GM21619 (cell line): ENCODE measurements around the gene OR2F1.

Source experiments
- ATAC-seq: cut with Tn5 transposase; IDR thresholded peaks from one replicate; pipeline ENCODE4 v1.9.1; 2021; ENCODE audit not compliant: unreplicated experiment

Gene OR2F1, protein sequence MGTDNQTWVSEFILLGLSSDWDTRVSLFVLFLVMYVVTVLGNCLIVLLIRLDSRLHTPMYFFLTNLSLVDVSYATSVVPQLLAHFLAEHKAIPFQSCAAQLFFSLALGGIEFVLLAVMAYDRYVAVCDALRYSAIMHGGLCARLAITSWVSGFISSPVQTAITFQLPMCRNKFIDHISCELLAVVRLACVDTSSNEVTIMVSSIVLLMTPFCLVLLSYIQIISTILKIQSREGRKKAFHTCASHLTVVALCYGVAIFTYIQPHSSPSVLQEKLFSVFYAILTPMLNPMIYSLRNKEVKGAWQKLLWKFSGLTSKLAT

DNA sequence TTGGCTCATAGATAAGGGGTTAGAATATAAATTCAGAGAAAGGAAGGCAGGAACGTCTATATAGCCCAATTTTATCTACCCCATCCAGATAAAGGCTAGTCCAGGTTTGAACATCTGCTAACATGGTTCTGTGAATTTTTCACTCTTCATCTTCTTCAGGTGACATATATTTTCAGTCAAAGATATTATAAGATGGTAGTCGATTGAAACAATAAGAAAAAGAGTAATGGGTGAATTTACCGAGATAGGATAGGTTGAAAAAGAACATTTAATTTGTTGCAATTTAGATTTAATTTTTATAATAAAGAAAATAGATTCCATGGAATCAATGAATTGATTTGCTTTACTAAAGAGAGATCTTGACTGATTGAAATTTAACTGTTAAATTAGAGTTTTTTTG, at the start of gene OR2F1:
OR2F1 (plus strand) TSS at position 301 of the 400 bp plus-strand sequence. CDS start 5,127 bp downstream, outside the sequence.
- no peak for ATAC-seq

DNA sequence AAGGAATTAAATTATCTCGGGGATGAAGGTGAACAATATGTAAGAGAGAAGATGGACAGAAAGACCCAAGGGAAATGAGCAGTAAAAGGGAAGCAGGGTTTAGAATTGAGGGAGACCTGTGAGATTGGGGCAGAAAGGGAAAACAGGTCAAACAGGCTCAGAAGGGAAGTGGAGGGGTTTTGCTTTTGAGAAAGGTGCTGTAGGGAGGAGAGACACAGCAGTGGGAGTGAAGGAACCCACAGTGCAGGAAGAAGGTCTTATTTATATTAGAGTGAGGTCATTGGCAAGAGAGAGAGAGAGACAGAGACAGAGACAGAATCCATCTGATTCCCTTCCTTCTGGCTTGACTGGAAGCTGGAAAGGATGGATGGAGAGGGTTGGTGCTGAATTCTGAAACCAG, 49.1 kb upstream of the OR2F1 start:
- ATAC-seq, result no peak

DNA sequence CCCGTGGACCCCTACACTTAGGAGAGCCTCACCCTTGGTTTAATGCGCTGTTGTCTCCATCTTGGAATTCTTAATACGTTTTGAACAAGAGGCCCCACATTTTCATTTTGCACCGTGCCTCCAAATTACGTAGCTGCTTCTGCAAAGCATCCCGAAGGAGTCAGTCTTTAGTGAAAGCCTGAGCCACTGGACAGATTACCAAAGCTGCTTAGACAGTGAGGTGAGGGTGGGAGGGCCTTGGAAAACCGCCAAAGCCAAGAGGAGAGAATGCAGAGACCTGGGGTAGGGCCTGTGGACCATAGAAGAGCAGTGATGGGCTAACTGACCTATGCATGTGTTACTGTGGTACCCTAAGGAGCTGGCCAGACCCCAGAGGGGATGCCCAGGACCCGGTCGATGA, 48.5 kb upstream of the OR2F1 start:
- ATAC-seq, result no peak

DNA sequence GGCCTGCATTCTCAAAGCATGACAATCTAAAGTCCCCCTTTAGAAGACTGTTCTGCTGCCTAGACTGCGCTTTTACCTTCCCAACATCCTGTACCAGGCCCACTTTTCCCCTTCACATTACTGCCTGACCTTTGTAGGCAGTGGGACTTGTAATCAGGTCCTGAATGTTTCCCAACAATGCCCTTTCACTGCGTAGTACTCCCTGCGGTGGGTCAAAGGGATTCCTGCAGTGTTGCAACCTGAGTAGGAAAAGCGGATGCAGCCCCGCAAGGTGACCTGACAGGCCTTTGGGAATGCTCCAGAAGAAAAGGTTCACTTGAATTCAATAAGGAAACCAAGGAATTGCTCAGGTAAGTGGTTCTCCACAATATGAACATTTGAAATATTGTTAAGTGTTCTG, 47.7 kb upstream of the OR2F1 start:
- no peak for ATAC-seq

DNA sequence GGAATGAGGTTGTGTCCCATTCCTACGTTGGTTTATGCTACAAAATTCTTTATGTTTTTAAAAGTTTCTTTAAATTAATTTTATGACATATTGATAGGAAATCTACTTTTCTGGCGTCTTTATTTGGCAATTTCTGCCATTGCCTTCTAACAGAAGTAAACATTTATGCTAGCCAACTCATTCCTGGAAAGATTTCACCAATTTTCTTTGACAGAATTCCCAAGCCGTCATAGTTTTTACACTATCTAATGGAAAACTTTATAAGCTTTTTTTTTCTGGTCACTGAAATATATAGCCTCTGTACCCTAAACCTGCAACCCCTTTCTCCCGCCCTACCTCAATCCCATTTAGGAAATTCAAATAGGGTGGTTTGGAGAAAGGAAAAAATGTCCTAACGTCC, 46.5 kb upstream of the OR2F1 start:
- ATAC-seq, result no peak

DNA sequence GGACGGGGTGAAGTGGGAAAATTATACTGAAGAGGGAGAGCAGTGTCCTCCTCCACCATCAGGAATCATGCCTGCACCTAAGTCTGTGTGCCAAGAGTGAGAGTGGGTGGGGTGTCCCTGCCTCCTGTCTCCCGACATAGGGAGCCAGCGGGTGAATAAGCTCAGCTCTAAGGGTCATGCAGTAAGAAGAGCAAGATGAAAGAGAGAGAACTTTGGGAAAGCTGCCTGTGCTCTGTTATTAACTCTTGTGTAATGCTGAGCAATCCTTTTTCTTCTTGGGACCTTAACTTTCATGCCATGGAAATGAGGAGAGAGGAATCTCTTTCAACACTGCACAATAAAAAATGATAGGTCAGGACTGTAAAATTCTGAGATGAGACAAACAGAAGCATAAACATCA, 44.8 kb upstream of the OR2F1 start:
- ATAC-seq, result no peak

DNA sequence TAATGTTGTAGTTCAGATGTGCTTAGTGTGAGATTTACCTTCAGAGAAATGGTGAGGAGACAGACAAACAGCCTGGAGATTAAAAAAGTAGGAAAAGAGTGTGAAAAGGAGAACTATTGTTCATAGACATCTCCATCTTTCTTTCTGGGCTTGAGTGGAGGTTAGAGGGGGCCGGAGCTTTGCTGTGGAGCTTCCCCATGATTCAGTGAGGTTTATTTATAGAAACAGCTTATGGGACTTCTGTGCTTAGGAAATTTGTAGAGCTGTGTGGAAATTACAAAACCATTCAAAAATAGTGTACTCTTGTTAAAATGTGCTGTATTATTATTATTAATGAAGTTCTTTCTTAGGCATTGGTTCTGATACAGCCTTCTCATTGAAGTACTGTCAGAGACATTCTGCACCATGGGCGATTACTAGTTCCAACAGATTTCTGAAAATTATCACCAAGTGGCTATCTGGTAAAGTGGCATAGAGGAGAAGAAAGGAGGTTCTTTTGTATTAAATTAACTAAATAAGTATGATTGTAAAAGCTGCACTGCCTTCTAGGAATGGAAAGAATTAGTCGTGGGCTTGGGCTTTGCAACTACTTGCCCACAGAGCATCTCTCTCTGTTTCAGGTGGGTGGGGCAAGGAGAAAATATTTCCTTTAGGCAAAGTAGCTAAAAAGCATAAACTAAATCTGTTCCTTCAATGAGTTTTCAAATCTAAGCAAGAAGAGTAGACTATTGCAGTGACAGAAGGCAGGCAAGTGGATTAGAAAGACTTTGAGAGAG, 44.0 kb upstream of the OR2F1 start:
- ATAC-seq, result no peak

DNA sequence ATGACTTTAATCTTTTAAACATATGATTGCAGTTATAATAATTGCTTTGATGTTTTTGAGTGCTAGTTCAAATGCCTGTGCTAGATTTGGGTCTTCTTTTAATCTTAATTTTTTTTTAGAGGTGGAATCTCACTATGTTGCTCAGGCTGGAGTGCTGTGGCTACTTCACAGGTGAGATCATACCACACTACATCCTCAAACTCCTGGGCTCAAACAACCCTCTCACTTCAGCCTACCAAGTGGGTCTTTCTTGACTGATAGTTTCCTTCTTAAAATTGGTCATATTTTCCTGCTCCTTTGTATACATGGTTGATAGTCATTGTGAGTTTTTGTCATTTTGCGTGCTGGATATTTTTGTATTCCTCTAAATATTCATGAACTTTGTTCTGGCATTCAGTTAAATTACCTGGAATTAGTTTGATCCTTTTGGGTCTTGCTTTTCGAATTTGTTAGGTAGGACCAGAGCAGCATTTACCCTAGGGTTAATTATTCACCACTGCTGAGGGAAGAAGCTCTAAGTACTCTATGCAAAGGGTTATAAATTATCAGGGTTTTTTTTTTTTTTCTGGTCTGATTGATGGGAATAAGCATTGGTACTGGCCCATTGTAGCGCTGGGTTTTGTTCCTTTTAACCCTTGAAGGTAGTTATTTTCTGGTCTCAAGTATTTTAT, 40.6 kb upstream of the OR2F1 start:
- no peak for ATAC-seq

DNA sequence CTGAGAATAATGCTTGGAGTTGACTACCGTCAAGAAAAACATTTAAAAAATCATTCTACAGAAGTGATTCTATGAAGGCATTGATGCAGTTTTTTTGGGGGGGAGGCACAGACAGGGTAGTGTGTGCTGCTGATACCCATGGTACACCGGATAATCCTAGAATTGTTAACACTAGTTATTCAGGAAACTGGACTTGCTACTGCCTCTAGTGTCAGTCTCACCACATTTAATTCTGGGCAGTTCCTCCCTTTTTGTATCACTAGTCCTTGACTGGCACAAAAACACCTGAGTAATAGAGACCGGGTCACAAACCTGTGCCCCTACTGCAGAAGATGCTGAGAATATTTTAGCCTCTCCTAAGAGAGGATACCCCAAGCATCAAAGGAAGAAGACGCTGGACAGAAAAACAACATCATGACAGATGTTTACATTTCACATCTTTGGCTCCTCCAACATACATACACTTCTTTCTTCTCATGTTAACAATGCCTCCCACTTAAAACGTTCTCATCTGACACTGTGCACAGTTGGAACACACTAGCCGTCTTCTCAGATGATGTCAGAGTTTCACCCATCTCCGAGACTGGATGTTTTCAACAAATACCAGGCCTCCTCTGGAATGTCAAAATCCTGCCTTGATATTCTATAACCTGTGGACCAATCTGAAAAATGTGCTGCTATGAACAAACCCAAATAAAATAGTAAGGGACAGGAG, 39.5 kb upstream of the OR2F1 start:
- ATAC-seq, result no peak

DNA sequence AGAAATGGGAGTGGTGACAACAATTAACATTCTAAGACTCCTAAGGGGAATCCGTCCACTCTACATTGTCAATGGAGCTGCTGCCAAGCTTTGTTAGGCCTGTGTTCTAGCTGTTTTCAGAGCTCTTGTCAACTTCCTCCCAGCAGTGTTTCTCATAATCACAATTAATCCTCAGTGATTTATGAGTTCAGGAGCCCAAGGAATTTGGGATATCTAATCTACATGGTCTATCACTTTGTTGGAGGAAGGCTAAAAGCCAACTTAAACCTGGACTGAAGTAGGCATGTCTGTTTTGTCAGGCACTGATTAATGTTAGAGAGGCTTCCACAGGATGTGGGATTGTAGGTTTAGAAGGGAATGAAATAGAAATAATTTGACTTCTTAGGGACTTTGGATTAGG, 29.8 kb upstream of the OR2F1 start:
- ATAC-seq, result no peak

DNA sequence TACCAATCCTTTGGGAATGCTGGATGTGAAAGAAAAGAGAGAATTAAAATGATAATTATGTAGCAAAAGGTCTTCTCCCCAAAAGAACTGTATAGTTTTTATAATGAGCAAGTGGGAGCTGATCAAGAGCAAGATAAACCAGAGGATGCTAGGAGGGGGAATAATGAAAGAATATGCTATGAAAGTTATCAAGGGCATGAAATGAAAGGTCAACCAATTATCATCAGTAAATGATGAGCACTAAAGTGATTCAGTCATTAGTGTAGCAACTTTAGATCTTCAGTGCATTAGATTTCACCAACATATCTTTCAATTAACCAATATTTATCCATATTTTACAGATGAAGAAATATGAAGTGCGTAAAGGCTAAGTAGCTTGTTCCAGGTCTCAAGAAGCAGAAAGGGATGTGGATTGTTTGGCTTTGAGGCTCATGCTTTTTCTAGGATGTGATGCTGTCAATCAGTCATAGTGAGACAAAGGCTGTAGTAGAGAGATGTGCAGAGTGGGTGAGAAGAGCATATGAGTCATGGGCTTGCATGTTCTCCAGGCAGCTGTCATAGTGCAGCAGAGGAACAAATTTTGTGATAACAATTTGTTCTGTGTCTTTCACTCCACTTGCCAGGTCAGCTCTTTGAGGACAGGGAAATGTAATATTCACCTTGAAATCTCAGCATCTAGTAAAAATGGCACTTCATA, 25.3 kb upstream of the OR2F1 start:
- peak; percentile 67 for ATAC-seq

DNA sequence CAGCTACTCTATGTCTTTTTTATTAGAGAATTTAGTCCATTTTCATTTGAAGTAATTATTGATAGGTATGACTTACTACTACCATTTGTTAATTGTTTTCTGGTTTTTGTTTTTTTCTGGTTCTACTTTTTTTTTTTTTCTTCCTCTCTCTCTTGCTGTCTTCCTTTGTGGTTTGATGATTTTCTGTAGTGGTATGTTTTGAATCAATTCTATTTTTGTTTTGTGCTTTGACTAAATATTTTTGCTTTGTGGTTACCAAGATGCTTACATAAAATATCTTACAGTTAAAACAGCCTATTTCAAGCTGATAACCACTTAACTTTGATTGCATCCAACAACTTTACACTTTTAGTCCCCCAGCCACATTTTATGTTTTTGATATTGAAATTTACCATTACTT, 22.9 kb upstream of the OR2F1 start:
- ATAC-seq, result no peak

DNA sequence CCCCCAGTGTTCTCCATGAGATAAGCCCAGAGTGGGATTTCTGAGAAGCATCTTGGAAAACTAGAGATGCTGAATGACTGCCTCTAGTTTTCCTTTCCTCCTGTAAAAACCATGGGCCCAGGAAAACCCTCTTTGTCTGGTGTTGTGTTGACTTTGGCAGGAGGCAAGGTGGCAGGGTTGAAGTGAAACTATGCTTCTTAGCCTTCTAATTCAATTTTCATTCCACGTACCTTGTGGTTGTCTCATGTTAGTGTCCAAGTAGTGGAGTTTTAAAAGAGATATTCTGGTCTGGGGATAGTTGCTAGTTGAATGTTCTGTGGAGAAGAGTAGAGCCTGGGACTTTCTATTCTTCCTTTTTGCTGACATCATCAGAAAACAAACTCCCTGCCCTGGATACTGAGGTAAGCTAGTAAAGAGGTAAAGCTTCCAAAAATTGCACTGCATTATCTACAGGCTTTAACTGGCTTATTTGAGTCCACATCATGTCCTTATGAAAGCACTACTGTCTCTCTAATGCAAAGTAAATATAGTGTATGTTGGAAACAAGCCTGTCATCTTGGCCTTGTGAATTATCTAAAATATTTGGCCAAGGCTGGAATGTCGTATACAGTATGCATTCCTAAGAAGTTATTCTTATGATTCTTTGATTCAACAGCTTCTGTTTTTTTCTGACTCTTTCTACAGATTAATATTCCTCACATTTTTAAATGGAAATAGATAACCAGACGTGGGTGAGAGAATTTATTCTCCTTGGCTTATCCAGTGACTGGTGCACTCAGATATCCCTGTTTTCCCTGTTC, 19.9 kb upstream of the OR2F1 start, which contains the start of gene OR2F2:
OR2F2 (plus strand) TSS at position 708 of the 800 bp plus-strand sequence; CDS start at position 708, 0 bp downstream.
- ATAC-seq, result no peak

DNA sequence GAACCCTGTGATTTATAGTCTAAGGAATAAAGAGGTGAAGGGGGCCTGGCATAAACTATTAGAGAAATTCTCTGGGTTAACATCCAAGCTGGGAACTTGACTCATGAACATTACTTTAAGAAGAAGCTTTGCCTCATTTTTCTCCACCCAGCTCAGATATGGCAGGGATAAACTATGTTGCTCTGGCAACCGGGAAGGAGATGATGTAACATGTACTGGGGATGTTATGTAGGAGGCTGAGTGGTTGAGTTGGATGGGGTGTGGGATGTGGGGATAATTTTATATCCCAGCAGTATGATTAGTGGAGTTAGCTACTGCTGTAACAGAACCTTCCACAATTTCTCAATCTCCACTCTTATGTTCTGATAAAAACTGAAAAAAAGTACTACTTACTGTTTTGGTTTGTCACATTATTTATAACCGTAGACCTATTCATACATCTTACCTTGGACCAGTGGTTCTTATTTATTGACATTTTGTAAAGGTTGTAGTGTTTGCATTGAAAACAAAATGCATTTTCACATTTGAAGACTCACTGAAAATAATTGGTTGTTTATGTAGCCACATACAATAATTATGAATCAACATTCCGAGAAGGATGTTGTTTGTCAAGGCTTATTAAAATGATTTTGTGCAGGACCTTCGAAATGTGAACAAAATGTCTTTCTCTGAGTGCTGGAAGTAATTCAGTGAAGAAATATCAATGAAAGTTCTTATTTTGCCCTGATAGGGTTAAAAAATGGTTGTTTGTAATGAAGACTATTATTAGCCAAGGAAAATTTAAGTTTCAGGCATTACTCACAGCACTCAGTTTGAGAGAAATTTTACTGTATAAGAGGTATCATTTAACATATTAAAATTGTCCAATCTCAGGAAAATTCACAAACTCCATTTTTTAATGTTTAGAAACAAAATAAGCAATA, 18.3 kb upstream of the OR2F1 start:
- no peak for ATAC-seq

DNA sequence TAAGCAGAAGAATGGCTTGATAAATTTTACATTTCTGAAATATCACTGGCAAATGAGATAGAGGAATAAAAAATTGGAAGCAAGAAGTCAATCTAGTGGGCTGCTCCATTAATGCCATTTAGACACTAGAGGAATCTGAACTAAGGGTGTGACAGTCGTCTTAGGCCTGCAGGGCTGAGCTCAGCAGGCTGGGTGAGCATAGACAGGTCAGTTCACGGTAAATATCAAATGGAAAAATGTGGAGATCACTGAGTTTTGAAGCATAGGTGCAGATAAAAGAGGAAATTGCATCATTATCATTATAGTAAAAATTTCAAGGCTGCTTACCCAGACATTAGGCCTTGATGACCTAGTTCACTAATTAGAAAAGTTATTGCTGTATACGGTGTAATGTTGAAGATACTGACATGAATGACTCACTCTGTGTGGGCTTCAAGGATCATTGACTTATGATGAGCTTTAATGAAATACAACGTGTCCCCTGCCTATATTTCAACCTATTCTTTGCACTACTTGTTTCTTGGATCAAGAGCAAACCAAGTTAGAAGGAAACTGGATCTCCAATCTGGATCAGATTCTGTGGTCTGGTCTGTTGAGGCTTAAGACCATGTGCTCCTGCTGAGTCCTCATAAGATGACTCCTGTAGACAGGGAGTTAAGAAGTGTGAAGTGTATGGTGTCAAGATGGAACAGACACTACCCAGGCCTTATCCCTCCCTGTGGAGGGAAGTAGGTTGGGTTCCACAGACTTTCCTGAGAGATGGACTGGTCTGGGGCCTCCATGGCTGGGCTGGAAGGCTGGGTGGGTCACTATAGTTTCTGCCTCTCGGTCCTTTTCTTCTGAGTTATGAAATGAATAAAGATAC, 16.0 kb upstream of the OR2F1 start:
- no peak for ATAC-seq

DNA sequence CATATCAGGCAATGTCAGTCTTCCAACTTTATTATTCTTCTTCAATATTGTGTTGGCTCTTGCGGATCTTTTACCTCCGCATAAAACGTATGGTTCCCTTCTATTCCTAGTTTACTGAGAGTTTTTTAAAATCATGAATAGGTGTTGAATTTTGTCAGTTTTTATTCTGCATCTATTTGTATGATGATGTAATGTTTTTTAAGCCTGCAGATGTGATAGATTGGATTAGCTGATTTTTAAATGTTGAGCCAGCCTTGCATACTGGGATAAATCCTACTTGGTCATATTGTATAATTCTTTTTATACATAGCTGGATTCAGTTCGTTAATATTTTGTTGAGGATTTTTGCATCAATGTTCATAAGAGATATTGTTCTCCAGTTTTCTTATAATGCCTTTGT, 9.2 kb upstream of the OR2F1 start:
- ATAC-seq, result no peak

DNA sequence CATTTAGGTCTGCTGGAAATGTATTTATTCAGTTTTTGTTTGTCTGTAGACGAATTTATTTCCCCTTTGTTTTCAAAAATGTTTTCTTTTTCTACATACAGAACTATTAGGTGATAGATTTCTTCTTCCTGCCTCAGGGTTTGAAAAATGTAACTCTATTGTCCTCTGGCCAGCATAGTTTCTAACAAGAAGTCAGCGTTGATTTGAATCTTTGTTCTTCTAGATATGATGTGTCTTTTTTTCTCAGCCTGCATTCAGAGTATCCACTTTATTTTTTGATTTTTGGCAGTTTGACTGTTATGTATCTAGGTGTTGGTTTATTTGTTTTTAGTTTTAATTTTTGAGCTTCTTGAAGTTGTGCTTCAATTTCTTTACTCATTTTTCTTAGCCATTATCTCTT, 7.5 kb upstream of the OR2F1 start:
- ATAC-seq, result no peak

DNA sequence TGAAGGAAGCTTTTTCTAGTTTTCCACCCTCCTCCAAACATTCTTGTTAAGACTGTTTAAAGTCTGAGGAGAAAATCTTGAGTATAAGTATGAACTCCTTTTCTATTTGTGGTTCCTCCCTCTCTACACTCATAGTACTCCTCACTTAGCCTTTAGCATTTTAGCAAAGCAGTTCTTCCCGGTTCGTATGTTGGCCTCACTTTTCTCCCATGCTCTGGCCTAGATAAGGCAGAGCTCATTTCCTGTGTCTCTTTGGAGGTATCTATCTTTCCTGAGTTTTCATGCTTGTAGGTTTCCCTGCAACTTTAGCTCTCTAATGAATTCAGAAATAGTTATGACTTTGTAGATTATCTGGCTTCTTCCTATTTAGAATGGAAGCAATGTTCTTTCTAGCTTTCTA, 5.9 kb upstream of the OR2F1 start:
- no peak for ATAC-seq
